ENCODE measurements around the gene ZNF385B.

Gene ZNF385B

GRCh38 chr2:179429597-179429996 lies 431.8 kb downstream of the ZNF385B start:
- peaks cover 3% of the 10 kb centered on the region for H3K27me3 ChIP-seq (ENCODE audit: insufficient read depth, poor library complexity, severe bottlenecking)
- H3K27ac ChIP-seq (replicated peaks): no peak overlapping the region
- TF ChIP-seq POLR2AphosphoS5 (IDR thresholded peaks at IDR 0.05; ENCODE audit: low read depth) (no peak), GABPA (IDR thresholded peaks at IDR 0.05; ENCODE audit: low read depth) (no peak), SPI1 (IDR thresholded peaks at IDR 0.05; ENCODE audit: borderline replicate concordance, low read depth) (no peak), REST (IDR thresholded peaks at IDR 0.05; ENCODE audit: insufficient replicate concordance, low read depth) (no peak), CTCF (IDR thresholded peaks at IDR 0.05; ENCODE audit: insufficient read depth, low read length) (no peak)
- H3K4me3 ChIP-seq (replicated peaks; ENCODE audit: insufficient read depth, low read length): no peak overlapping the region
- DNase-seq (ENCODE audit: low read depth in 1 of 2, low spot score in 1 of 2): no peak

- Histone ChIP-seq H3K4me3 (replicated peaks; ENCODE audit: insufficient read depth, low read length) (no peak overlapping the region), H3K27ac (replicated peaks) (no peak overlapping the region), H3K27me3 (ENCODE audit: insufficient read depth, poor library complexity, severe bottlenecking) (peaks cover 3% of the 10 kb centered on the region)
- no peak for DNase-seq (ENCODE audit: low read depth in 1 of 2, low spot score in 1 of 2)
- TF ChIP-seq POLR2AphosphoS5 (IDR thresholded peaks at IDR 0.05; ENCODE audit: low read depth) (no peak), SPI1 (IDR thresholded peaks at IDR 0.05; ENCODE audit: borderline replicate concordance, low read depth) (no peak), CTCF (IDR thresholded peaks at IDR 0.05; ENCODE audit: insufficient read depth, low read length) (no peak), GABPA (IDR thresholded peaks at IDR 0.05; ENCODE audit: low read depth) (no peak)
These were observed 432.3 kb downstream of the ZNF385B start for GRCh38 chr2:179429060-179429471.

GRCh38 chr2:179428649-179429048 lies 432.8 kb downstream of the ZNF385B start:
- Histone ChIP-seq H3K27ac (replicated peaks) (no peak overlapping the region), H3K4me3 (replicated peaks; ENCODE audit: insufficient read depth, low read length) (no peak overlapping the region), H3K27me3 (ENCODE audit: insufficient read depth, poor library complexity, severe bottlenecking) (peaks cover 3% of the 10 kb centered on the region)
- no peak for DNase-seq (ENCODE audit: low read depth in 1 of 2, low spot score in 1 of 2)
- TF ChIP-seq GABPA (IDR thresholded peaks at IDR 0.05; ENCODE audit: low read depth) (no peak), SPI1 (IDR thresholded peaks at IDR 0.05; ENCODE audit: borderline replicate concordance, low read depth) (no peak), CTCF (IDR thresholded peaks at IDR 0.05; ENCODE audit: insufficient read depth, low read length) (no peak), POLR2AphosphoS5 (IDR thresholded peaks at IDR 0.05; ENCODE audit: low read depth) (no peak)

GRCh38 chr2:179427065-179427464 lies 434.3 kb downstream of the ZNF385B start:
- no peak for TF ChIP-seq GABPA (IDR thresholded peaks at IDR 0.05; ENCODE audit: low read depth)
- no peak for TF ChIP-seq SPI1 (IDR thresholded peaks at IDR 0.05; ENCODE audit: borderline replicate concordance, low read depth)
- TF ChIP-seq POLR2AphosphoS5 (IDR thresholded peaks at IDR 0.05; ENCODE audit: low read depth): no peak
- no peak for TF ChIP-seq REST (IDR thresholded peaks at IDR 0.05; ENCODE audit: insufficient replicate concordance, low read depth)
- no peak for TF ChIP-seq CTCF (IDR thresholded peaks at IDR 0.05; ENCODE audit: insufficient read depth, low read length)
- H3K27ac ChIP-seq (replicated peaks): no peak overlapping the region

More at GRCh38 chr2:179427065-179427464, 434.3 kb downstream of the ZNF385B start:
- peaks cover 3% of the 10 kb centered on the region for H3K27me3 ChIP-seq (ENCODE audit: insufficient read depth, poor library complexity, severe bottlenecking)
- H3K4me3 ChIP-seq (replicated peaks; ENCODE audit: insufficient read depth, low read length): no peak overlapping the region
- DNase-seq (ENCODE audit: low read depth in 1 of 2, low spot score in 1 of 2): no peak
